HG03442 (cell line): ENCODE results near the gene MDFI.

Source experiments
- ATAC-seq: cut with Tn5 transposase; IDR thresholded peaks from one replicate; pipeline ENCODE4 v1.9.1; 2021; ENCODE audit warnings: mild to moderate bottlenecking, moderate library complexity; ENCODE audit not compliant: unreplicated experiment

The MDFI gene

DNA sequence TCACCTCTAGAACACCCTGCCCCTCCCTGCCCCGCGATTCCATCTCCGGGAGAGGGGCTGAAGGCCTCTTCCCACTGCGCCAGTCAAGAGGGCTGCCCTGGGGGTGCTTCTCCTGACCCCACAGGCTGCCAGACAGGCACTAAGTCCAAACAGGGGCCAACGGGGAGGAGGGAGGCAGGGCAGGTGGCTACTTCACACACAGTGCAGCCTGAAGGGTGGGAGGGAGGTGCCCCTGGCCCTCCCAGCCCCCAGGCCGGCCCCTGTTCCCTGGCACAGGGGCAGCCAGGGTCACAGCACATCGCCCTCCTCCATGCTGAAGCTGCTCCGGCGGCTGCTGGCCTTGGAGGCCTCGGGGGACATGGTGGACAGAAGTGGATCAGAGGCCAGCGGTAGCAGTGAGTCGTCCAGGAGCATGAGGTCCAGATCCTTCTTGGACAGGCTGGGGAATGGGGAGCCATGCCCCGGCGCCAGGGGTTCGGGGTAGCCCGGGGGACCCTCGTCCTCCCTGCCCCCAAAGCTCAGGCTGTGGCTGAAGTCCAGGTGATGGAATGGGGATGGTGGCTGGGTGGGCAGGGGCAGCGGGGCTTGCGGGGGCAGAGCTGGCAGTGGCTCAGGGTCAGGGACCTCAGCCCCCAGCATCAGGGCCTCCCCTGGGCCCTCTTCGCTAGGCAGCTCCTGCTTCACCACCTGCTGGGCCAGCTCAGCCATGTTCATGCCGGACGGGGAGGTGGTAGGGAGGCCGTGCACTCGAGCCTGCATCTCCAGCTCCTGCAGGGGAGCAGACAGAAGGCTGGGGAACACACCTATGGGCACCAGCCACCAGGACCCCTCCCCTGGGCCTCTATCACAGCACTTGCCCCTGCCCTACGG is 46.3 kb downstream of the MDFI start:
- ATAC-seq = no peak

GRCh38 chr6:41685641-41686380 is 47.5 kb downstream of the MDFI start:
- ATAC-seq = no peak

- no peak for ATAC-seq
Measured at GRCh38 chr6:41687501-41688175, 49.4 kb downstream of the MDFI start.

DNA sequence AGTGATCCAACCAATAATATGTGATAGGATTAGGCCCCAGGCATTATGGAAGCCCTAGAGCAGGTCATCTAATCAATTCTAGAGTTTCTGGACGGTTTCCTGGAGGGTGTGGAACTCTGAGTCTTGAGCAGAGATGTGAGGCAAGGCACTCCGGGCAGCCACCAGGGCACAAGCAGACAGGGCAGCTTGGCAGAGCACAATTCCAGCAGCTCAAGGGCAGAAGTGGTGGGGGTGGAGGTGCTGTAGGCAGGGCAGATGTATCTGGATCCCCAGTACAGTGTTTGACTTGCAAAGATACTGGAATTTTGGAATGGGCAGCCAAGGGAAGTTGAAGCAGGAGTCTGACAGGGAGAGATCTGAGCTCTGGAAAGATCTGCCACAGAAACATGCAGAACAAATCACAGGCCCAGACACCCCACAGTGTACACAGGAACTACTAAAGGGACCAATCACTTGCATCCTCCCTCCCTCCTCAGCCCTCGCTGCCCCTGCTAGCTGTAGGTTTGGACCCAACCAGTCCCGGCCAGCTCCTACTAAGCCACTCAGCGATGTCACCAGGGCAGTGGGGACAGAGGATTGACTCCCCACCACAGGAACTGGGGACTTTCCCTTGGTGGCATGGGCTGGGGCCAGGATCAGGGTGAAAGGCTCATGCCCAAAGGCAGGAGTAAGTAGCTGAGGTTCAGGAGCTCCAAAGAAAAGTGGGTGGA is 50.1 kb downstream of the MDFI start:
- no peak for ATAC-seq

- no peak for ATAC-seq
Measured at GRCh38 chr6:41689171-41690008, 51.1 kb downstream of the MDFI start.

DNA sequence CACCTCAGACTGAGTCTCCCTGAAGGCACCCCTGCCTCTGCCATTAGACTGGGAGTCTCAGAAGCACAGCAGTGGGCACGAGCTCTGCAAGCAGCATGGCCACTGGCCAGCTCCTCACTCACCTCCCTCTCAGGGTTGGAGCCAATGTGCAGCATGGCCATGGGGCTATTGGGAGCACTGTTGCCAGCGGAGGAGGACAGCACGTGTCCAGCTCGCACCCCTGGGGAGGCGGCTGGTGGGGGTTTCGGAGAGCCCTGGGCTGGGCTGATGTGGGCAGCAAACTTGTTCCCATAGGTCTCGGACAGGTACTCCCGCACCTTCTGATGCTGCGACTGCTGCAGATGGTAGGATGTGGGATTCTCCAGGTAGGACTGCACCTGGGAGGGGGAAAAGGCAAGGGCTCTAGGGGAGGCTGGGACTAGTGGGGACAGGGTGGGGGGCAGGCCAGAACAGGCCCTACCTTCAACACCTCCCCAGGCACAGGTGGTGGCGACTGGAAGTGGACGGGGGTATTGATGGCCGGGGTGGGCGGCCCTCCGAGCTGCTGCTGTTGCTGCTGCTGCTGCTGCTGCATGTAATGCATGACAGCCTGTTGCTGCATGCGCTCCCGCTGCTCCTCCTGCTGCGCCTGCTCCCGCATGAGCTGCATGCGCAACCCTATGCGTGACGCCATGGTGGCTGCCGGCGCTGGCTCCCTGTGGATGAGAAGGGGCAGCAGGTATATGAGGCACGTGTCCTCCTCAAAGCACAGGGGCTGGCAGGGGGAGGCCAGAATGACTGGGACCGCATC is 52.5 kb downstream of the MDFI start:
- ATAC-seq = no peak

DNA sequence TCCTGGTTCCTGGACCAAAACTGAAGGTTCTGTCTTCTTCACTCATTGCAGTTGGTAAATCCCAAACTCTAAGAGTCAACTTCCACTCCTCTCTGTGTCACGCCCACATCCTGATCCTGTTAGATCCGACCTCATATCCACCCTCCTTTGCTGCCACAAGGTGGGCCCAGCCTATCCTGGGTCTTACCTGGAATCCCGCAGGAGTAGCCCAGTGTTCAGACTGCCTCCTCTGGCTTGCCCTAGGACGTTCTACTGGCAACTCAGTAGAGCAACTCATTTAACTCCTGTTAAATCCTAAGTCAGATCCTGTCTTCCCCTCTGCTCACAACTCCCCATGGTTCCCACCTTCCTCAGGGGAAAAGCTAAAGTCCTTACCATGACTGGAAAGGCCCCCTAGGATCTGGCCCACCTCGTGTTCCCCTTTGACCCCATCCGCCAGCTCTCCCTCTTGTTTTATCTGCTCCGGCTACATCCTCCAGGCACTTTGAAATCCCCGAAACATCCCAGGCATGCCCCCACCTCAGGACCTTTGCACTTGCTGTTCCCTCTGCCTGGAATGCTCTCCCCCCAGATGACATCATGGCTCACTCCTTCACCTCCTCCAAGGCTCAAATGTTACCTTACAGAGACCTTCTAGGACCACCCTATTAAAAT is 53.3 kb downstream of the MDFI start:
- ATAC-seq = no peak

DNA sequence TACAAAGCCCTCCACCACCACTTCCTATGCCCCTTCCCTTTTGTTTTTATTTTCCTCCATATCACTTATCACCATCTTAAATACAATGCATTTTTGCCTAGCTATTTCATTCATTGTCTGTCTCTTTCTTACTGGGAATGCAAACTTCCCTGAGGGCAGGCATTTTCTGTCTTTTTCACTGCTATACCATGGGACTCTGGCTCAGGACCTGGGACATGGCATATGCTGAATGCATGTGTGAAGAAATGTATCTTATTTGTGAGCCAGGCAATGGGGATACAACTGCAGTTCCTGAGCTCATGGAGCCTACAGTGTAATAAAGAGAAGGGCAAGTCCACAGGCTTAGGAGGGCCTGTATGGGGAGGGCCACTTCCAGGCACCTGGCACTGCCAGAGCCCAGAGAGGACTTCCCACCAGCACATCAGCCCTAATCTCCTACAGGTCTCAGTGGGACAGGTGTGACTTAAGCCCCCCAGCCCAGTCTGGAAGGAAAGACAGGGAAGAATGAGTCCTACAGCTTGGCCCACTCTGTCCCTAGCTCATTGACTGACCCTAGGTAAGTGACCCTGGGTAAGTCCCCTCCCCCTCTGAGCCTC is 53.9 kb downstream of the MDFI start:
- ATAC-seq = no peak

GRCh38 chr6:41692730-41693129 is 54.5 kb downstream of the MDFI start:
- ATAC-seq = no peak

- no peak for ATAC-seq
Measured at GRCh38 chr6:41693281-41694240, 55.3 kb downstream of the MDFI start.

GRCh38 chr6:41694815-41695526 is 56.7 kb downstream of the MDFI start:
- ATAC-seq = no peak

DNA sequence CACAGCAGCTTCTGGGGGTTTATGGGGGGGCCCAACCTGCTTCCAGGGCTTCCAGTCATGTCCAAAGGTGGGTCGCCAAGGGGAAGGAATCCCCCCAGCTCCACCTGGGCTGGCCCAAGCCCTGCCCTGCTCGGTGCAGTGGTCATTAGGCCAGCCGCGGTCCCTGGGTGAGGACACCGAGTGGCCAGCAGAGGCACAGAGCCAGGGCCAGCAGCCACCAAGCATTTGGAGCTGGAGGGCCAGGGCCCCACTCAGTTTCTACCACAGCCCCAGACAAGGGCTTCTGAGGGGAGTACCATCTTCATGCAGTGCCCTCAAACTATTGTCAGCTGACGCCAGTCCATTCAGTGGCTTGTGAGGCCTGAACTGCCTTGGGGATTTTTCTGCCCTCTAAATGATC is 57.6 kb downstream of the MDFI start:
- ATAC-seq = no peak

GRCh38 chr6:41696788-41697187 is 58.5 kb downstream of the MDFI start:
- ATAC-seq = no peak

- no peak for ATAC-seq
Measured at GRCh38 chr6:41697861-41698781, 59.9 kb downstream of the MDFI start.

DNA sequence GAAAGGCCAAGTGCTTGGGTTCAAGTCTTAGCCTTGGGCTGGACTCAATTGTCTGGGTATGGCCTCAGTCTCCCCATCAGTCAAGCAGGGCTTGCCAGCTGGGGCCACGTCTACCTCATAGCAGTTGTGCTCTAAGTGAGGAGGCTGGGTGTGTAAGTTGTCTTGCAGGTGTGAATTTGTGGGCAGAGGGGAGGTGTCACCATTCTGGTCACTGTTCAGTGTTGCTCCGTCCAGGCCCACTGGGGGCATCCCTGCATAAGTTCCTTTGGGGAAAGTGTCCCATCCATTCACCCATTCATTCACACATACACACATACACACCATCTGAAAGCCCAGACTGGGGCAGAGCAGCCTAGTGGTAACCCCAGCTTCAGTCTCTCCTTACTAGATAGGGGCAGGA is 60.8 kb downstream of the MDFI start:
- no peak for ATAC-seq
